ENCODE data around the gene OR6C6. TPM values are rescaled to one million over a fixed set of nuclear protein-coding genes. Genes with fewer than 3 reads are reported as not detected.

The OR6C6 gene
- total and polyA plus RNA-seq, 9 of the 15 experiments (the other 6 are each of a cell fraction or from before 2014, with no cell fraction given), result not detected

DNA sequence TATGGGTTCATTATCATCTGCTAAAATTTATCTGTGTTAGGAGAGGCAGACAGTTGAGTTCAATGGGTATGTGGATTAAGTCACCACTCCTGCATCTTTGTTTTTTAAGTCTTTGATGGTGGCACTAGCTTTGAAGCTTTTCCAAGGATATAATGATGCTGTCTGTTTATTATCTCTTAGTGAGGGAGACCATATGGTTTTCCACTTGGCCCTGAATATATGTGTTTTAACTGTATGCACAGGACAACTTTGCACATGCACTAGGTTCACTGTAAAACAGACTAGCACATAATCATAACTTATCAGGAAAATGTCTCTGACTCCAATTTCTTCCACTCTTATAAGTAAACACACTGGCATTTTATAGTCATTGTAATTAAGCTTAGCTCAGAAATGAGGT is 43.1 kb downstream of the OR6C6 start:
- no peaks in the 10 kb centered on the region for H3K9me1 ChIP-seq (ENCODE audit: control insufficient read depth, insufficient read depth, low read length)
- H4K20me1 ChIP-seq (replicated peaks; ENCODE audit: control insufficient read depth, insufficient read depth, low read length), result no peaks in the 10 kb centered on the region
- no peaks in the 10 kb centered on the region for H3K9me3 ChIP-seq (replicated peaks; ENCODE audit: control insufficient read depth, insufficient read depth, low read depth, low read length)
- H3K27me3 ChIP-seq (ENCODE audit: control insufficient read depth in 2 of 2, insufficient read depth in 2 of 2, low read length in 2 of 2), result no peaks in the 10 kb centered on the region
- H3K4me1 ChIP-seq (replicated peaks in 1 of 2; ENCODE audit: control insufficient read depth in 2 of 2, insufficient read depth in 2 of 2, low read length in 2 of 2), result no peaks in the 10 kb centered on the region
- H3K9ac ChIP-seq (ENCODE audit: insufficient read depth in 1 of 2, low read depth in 2 of 2, low read length in 2 of 2), result no peak overlapping the region
- ChIA-PET CTCF (ENCODE audit: low intra/inter-chr PET ratio) (no interaction called here), POLR2A (no interaction called here)
- no peak overlapping the region for H3K4me3 ChIP-seq
- ATAC-seq (no peak), FAIRE-seq (no peak), DNase-seq (ENCODE audit: extremely low read depth in 1 of 4, low spot score in 3 of 4) (no peak)
- no peaks in the 10 kb centered on the region for H3K36me3 ChIP-seq (ENCODE audit: control insufficient read depth, insufficient read depth, low read length)
- no TSS peak for BruUV-seq (replicated peaks)
- no peak overlapping the region for H2AFZ ChIP-seq (ENCODE audit: low read depth, low read length)
- H3K79me2 ChIP-seq (ENCODE audit: control insufficient read depth, insufficient read depth, low read length), result no peaks in the 10 kb centered on the region
- H3K4me2 ChIP-seq (ENCODE audit: insufficient read depth, low read length), result no peak overlapping the region
- in situ Hi-C loops (cut with MboI), result no loop called here
- intact Hi-C loops (cut with micrococcal nuclease), result no loop called here
- no peak overlapping the region for H3K27ac ChIP-seq (ENCODE audit: extremely low read depth, low read depth, low read length)
- no peak for TF ChIP-seq ATF4 (CRISPR knock-in tag; IDR thresholded peaks at IDR 0.05)
- TF ChIP-seq, protein P1, sequence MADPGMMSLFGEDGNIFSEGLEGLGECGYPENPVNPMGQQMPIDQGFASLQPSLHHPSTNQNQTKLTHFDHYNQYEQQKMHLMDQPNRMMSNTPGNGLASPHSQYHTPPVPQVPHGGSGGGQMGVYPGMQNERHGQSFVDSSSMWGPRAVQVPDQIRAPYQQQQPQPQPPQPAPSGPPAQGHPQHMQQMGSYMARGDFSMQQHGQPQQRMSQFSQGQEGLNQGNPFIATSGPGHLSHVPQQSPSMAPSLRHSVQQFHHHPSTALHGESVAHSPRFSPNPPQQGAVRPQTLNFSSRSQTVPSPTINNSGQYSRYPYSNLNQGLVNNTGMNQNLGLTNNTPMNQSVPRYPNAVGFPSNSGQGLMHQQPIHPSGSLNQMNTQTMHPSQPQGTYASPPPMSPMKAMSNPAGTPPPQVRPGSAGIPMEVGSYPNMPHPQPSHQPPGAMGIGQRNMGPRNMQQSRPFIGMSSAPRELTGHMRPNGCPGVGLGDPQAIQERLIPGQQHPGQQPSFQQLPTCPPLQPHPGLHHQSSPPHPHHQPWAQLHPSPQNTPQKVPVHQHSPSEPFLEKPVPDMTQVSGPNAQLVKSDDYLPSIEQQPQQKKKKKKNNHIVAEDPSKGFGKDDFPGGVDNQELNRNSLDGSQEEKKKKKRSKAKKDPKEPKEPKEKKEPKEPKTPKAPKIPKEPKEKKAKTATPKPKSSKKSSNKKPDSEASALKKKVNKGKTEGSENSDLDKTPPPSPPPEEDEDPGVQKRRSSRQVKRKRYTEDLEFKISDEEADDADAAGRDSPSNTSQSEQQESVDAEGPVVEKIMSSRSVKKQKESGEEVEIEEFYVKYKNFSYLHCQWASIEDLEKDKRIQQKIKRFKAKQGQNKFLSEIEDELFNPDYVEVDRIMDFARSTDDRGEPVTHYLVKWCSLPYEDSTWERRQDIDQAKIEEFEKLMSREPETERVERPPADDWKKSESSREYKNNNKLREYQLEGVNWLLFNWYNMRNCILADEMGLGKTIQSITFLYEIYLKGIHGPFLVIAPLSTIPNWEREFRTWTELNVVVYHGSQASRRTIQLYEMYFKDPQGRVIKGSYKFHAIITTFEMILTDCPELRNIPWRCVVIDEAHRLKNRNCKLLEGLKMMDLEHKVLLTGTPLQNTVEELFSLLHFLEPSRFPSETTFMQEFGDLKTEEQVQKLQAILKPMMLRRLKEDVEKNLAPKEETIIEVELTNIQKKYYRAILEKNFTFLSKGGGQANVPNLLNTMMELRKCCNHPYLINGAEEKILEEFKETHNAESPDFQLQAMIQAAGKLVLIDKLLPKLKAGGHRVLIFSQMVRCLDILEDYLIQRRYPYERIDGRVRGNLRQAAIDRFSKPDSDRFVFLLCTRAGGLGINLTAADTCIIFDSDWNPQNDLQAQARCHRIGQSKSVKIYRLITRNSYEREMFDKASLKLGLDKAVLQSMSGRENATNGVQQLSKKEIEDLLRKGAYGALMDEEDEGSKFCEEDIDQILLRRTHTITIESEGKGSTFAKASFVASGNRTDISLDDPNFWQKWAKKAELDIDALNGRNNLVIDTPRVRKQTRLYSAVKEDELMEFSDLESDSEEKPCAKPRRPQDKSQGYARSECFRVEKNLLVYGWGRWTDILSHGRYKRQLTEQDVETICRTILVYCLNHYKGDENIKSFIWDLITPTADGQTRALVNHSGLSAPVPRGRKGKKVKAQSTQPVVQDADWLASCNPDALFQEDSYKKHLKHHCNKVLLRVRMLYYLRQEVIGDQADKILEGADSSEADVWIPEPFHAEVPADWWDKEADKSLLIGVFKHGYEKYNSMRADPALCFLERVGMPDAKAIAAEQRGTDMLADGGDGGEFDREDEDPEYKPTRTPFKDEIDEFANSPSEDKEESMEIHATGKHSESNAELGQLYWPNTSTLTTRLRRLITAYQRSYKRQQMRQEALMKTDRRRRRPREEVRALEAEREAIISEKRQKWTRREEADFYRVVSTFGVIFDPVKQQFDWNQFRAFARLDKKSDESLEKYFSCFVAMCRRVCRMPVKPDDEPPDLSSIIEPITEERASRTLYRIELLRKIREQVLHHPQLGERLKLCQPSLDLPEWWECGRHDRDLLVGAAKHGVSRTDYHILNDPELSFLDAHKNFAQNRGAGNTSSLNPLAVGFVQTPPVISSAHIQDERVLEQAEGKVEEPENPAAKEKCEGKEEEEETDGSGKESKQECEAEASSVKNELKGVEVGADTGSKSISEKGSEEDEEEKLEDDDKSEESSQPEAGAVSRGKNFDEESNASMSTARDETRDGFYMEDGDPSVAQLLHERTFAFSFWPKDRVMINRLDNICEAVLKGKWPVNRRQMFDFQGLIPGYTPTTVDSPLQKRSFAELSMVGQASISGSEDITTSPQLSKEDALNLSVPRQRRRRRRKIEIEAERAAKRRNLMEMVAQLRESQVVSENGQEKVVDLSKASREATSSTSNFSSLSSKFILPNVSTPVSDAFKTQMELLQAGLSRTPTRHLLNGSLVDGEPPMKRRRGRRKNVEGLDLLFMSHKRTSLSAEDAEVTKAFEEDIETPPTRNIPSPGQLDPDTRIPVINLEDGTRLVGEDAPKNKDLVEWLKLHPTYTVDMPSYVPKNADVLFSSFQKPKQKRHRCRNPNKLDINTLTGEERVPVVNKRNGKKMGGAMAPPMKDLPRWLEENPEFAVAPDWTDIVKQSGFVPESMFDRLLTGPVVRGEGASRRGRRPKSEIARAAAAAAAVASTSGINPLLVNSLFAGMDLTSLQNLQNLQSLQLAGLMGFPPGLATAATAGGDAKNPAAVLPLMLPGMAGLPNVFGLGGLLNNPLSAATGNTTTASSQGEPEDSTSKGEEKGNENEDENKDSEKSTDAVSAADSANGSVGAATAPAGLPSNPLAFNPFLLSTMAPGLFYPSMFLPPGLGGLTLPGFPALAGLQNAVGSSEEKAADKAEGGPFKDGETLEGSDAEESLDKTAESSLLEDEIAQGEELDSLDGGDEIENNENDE (IDR thresholded peaks at IDR 0.05; ENCODE audit: low read depth, low read length), result no peak
- no peak for TF ChIP-seq HDAC8 (tag; IDR thresholded peaks at IDR 0.05)
- no peak for TF ChIP-seq ZBTB43 (CRISPR knock-in tag; IDR thresholded peaks at IDR 0.05)

Measured in K562 (cell line).